Measurements from ENCODE around the gene HEBP1. TPM values are rescaled to one million over a fixed set of nuclear protein-coding genes. Genes with fewer than 3 reads are reported as not detected.

Gene HEBP1
- total RNA-seq, 1 donor from 2014 or later = 13.0 TPM

DNA sequence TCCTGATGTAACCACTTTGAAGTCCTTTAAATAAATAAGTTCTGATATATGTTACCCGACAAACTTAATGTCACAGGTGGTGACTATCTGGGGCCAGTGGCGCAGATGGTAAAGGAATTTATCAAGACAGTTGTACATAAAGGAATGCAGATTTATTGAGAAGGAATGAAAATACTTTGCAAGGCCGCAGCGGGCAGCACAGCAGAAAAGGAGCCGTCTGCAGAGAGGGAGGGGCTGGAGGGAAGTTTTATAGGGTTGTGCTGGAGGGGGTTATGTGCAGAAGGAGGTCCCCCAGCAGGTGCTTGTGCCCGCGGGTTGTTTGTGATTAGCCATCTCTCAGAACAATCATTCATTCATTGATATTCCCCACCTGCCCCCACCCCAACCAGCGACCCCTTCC, 65.5 kb downstream of the HEBP1 start:
- H3K4me3 ChIP-seq (ENCODE audit: low read depth, low read length) = no peak overlapping the region
- TF ChIP-seq, protein P1, sequence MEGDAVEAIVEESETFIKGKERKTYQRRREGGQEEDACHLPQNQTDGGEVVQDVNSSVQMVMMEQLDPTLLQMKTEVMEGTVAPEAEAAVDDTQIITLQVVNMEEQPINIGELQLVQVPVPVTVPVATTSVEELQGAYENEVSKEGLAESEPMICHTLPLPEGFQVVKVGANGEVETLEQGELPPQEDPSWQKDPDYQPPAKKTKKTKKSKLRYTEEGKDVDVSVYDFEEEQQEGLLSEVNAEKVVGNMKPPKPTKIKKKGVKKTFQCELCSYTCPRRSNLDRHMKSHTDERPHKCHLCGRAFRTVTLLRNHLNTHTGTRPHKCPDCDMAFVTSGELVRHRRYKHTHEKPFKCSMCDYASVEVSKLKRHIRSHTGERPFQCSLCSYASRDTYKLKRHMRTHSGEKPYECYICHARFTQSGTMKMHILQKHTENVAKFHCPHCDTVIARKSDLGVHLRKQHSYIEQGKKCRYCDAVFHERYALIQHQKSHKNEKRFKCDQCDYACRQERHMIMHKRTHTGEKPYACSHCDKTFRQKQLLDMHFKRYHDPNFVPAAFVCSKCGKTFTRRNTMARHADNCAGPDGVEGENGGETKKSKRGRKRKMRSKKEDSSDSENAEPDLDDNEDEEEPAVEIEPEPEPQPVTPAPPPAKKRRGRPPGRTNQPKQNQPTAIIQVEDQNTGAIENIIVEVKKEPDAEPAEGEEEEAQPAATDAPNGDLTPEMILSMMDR (conservative IDR thresholded peaks at IDR 0.05; ENCODE audit: low read depth, low read length) = no peak
- DNase-seq (ENCODE audit: low read depth) = no peak

DNA sequence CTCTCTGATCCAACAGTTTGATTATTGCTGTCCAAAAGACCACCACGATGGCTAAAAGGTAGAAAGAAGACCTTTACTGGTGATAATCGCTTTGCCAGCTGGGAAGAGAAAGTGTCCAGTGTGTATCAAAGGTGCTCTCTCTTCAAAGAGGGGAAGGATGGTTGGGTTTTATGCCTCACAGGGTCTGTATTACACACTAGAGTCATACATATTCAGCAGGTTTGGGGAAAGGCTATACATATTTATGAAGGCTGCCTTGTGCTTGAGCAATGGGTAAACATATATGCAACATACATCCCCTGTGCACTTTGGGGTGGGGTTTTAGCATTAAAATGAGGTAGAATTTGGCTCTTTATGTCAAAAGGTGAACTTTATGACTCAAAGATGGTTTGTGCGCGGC, 66.3 kb downstream of the HEBP1 start:
- no peak overlapping the region for H3K4me3 ChIP-seq (ENCODE audit: low read depth, low read length)
- TF ChIP-seq, protein P1 (conservative IDR thresholded peaks at IDR 0.05; ENCODE audit: low read depth, low read length) = no peak
- no peak for DNase-seq (ENCODE audit: low read depth)

DNA sequence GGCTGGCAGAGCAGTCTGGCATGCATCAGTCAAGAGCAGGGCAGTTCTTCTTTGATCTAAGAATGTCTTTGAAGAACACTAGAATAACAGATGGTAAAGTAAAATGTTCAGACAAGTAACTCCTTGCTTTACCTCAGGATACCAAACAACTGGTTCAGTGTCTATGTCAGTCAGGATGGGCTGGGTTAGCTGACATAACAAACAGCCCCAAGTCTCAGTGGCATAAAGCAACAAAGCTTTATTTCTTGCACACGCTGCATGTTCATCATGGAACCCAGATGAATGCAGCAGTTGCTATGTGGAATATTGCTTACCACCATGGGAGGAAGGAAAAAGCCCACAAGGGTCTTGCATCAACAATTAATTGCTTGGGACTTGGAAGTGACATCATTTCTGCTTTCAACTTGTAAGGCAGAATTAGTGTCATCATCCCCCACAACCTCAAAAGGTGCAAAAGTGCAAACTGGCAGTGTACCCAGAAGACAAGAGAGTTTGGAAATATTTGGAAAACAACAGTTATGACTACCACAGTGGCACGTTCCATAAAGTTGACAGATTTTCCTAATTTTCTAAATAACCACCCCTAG, 69.3 kb downstream of the HEBP1 start:
- DNase-seq (ENCODE audit: low read depth) = no peak
- TF ChIP-seq, protein P1 (conservative IDR thresholded peaks at IDR 0.05; ENCODE audit: low read depth, low read length) = no peak
- H3K4me3 ChIP-seq (ENCODE audit: low read depth, low read length) = no peak overlapping the region

DNA sequence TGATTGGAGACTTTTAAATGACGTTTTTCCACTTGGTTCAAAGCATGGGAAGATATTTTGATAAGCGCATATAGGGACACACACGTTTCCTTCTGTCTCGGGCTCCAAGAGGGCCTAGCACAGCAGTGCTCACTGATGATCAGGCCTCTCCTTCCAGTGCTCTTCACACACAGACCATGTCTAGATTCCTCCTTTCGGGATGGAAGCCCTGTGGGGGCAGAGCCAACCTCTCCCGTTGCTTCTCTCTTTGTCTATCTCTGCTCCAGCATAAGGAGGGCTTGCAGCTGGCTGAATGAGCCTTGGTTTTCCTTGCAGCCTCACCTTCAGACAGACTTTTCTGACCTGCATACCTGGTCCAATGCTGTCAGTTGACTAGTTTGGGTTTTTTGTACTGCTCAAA, 70.4 kb downstream of the HEBP1 start:
- no peak overlapping the region for H3K4me3 ChIP-seq (ENCODE audit: low read depth, low read length)
- TF ChIP-seq, protein P1 (conservative IDR thresholded peaks at IDR 0.05; ENCODE audit: low read depth, low read length) = no peak
- no peak for DNase-seq (ENCODE audit: low read depth)

DNA sequence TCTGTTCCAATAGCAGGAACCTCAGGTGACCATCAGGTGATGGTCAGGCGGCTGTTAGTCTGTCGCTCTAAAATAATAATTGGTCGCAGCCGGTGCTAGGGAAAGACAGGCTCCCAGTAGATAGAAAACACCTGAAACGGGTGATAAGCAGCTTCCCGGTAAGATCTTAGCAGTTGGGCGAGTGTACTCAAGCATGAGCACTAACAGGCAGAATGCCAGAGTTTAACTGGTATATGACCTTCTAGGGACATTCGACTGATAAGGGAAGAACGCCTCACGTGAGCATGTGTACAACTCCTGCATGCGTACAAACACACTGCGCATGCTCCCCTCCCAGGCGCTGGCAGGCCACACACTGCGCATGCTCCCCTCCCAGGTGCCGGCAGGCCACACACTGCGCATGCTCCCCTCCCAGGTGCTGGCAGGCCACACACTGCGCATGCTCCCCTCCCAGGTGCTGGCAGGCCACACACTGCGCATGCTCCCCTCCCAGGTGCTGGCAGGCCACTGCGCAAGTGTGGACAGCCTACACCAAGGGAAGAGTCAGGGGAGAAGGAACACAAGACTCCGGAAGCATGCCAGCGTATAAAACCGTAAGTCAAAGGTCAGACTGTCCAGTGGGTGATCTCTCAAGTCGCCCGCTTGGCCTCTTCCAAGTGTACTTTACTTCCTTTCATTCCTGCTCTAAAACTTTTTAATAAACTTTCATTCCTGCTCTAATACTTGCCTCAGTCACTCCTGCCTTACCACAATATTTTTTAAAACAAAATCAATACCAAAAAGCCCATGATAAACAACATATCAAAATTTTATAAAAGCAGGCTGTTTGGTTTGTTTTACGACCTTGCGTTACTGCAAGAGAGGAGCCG, 72.6 kb downstream of the HEBP1 start:
- TF ChIP-seq, protein P1 (conservative IDR thresholded peaks at IDR 0.05; ENCODE audit: low read depth, low read length) = no peak
- no peak for DNase-seq (ENCODE audit: low read depth)
- H3K4me3 ChIP-seq (ENCODE audit: low read depth, low read length) = peak overlapping the region; percentile 48

DNA sequence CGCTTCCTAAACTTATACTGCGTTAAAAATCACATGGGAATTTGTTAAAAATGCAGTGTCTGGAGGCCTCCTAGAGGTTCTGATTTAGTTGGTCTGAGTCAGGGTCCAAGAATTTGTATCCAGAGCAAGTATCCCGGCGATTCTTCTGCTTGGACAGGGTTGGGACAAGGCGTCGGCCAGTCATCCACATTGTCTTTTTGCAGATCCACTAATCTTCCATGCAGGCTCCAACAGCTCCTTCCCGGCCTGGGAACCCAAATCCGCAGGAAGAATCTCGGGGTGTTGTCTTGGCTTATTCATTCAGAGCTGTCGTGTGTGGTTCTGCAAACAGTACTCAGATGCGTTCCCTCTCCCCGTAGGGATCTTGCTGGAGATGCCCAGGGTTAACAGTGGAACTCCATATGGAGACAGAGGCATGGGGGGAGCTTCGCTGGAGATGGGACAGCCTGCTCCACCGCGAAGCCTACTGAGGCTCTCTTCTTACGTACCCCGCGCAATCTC, 73.4 kb downstream of the HEBP1 start:
- H3K4me3 ChIP-seq (ENCODE audit: low read depth, low read length) = no peak overlapping the region
- no peak for DNase-seq (ENCODE audit: low read depth)
- TF ChIP-seq, protein P1 (conservative IDR thresholded peaks at IDR 0.05; ENCODE audit: low read depth, low read length) = no peak

All from epithelial cell of proximal tubule (primary cell).